OCI-LY3 (cell line): ENCODE data around the gene CORO2B.

Source experiments
- H2AFZ ChIP-seq: fragments of 200-600, 300-600 bp; shearing (Covaris generic); 2 replicates; pipeline ENCODE4 v1.6.0; 2014; ENCODE audit warnings: antibody characterized with exemption, low read depth, low read length
- H3K27ac ChIP-seq: fragments of 200-600, 300-600 bp; sonication (generic); 2 replicates; pipeline ENCODE4 v1.5.1; 2014; ENCODE audit warnings: mild to moderate bottlenecking, low read length, moderate library complexity, mixed read lengths
- H3K27me3 ChIP-seq: fragments of 200-600, 300-600 bp; sonication (generic); 2 replicates; pipeline ENCODE4 v1.6.1; 2014; ENCODE audit warnings: low read depth, low read length, mixed read lengths
- H3K36me3 ChIP-seq: fragments of 200-600, 300-600 bp; sonication (generic); replicated peaks from 2 replicates; pipeline ENCODE3; 2014; ENCODE audit warnings: low read depth, low read length, mixed read lengths
- H3K4me1 ChIP-seq: fragments of 300-600, 200-600 bp; sonication (generic); 2 replicates; pipeline ENCODE4 v1.6.1; 2014; ENCODE audit warnings: low read length, mixed read lengths
- H3K4me2 ChIP-seq: fragments of 200-600, 300-600 bp; sonication (generic); 2 replicates; pipeline ENCODE4 v1.6.1; 2014; ENCODE audit warnings: low read length, mixed read lengths
- H3K4me3 ChIP-seq: fragments of 300-600, 200-600 bp; sonication (generic); 2 replicates; pipeline ENCODE4 v1.5.1; 2014; ENCODE audit warnings: antibody characterized with exemption, mild to moderate bottlenecking, low read length, moderate library complexity
- H3K79me2 ChIP-seq: fragments of 300-600, 200-600 bp; shearing (Covaris generic); 2 replicates; pipeline ENCODE4 v1.6.1; 2014; ENCODE audit warnings: mild to moderate bottlenecking, low read length, mixed read lengths
- H3K9ac ChIP-seq: fragments of 300-600, 200-600 bp; shearing (Covaris generic); 2 replicates; pipeline ENCODE4 v1.6.0; 2014; ENCODE audit warnings: mild to moderate bottlenecking, low read length, moderate library complexity
- H3K9me3 ChIP-seq: fragments of 200-600, 300-600 bp; shearing (Covaris generic); 2 replicates; pipeline ENCODE4 v1.6.1; 2014; ENCODE audit warnings: low read length, mixed read lengths; ENCODE audit not compliant: insufficient read depth
- H4K20me1 ChIP-seq: fragments of 200-600, 300-600 bp; sonication (generic); 2 replicates; pipeline ENCODE4 v1.6.1; 2016; ENCODE audit warnings: low read length, mixed read lengths; ENCODE audit not compliant: insufficient read depth
- EZH2phosphoT487 ChIP-seq: fragments of 200-600 bp; shearing (Covaris generic); IDR thresholded peaks from 2 replicates; pipeline ENCODE4 v1.6.1; 2018; ENCODE audit warnings: antibody characterized with exemption, mixed run types, low read depth
- TF ChIP-seq, protein P1 (sequence below): fragments of 200-600, 300-600 bp; sonication (generic); IDR thresholded peaks from 2 replicates; pipeline ENCODE4 v1.5.1; 2014; ENCODE audit warnings: antibody characterized with exemption, low read length, low read depth

Gene CORO2B

DNA sequence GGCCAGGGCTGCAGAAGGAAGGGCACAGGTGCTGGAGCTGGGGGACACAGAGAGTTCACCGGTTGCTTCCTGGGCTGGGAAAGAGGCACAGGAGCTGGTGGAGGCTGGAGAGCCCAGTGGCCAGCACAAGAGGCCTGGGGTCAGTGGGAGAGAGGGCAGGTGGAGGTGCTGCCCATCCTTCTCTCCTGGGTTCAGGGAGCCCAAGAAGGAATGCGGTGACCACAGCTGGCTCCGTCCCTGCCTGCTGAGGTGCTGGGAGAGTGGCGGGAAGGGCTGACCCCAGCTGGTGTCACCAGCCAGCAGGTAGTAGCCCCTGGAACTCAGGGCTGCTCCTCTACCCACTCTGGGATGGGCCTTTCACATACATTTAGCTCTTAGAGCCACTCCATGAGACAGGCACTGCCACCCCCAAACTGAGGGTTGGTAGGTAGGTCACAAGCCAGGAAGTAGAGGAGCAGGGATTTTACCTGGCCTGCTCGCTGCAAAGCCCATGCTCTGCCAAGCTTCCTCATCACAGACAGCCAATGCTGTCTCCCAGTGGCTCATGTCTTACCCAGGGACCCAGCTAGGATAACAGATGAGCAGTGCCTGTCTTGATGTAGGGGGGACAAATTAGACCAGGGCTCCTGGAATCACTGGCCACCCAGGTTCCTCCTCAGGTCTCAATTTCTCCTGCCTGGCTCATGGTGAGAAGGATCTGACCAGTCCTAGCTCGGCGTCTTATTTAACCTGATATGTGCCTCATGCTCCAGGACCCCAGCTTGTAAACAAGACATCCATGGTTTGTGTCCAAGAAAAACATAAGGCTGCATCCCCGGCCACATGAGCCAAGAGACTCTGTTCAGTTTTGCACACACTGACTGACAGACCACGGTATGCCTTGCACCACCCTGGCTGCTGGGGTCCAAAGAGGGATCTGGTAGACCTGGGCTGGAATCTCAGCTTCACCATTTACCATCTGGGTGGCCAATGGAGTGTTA lies 119.2 kb downstream of the CORO2B start:
- TF ChIP-seq EZH2phosphoT487, result no peak
- TF ChIP-seq, protein P1, sequence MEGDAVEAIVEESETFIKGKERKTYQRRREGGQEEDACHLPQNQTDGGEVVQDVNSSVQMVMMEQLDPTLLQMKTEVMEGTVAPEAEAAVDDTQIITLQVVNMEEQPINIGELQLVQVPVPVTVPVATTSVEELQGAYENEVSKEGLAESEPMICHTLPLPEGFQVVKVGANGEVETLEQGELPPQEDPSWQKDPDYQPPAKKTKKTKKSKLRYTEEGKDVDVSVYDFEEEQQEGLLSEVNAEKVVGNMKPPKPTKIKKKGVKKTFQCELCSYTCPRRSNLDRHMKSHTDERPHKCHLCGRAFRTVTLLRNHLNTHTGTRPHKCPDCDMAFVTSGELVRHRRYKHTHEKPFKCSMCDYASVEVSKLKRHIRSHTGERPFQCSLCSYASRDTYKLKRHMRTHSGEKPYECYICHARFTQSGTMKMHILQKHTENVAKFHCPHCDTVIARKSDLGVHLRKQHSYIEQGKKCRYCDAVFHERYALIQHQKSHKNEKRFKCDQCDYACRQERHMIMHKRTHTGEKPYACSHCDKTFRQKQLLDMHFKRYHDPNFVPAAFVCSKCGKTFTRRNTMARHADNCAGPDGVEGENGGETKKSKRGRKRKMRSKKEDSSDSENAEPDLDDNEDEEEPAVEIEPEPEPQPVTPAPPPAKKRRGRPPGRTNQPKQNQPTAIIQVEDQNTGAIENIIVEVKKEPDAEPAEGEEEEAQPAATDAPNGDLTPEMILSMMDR, result no peak
- no peak overlapping the region for H3K4me3 ChIP-seq
- H3K27me3 ChIP-seq, result peaks cover 3% of the 10 kb centered on the region; the same call in 1 of the 2 replicates
- no peaks in the 10 kb centered on the region for H3K4me1 ChIP-seq
- no peak overlapping the region for H3K27ac ChIP-seq
- no peaks in the 10 kb centered on the region for H3K9me3 ChIP-seq
- H3K4me2 ChIP-seq, result no peak overlapping the region
- no peaks in the 10 kb centered on the region for H3K79me2 ChIP-seq
- no peak overlapping the region for H3K9ac ChIP-seq
- no peaks in the 10 kb centered on the region for H4K20me1 ChIP-seq
- no peak overlapping the region for H2AFZ ChIP-seq
- no peaks in the 10 kb centered on the region for H3K36me3 ChIP-seq

DNA sequence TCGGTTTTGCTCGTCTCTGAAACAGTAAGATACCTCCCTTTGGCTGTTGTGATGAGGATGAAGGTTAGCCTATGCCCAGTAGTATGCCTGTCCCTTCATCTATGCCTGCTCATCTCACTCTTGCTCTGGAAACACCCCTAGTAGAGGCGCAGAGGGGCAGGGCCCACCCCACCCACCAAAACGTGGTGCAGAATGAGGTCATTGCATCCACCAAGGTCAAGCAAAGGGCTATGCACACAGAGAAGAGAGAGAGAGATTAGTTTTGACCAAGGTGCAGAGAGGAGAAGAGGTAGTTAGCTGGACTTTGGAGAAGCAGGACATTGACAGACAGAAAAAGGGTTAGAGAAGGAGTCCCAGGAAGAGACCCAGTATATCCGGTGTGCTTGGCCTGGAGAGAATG lies 119.9 kb downstream of the CORO2B start:
- no peak overlapping the region for H3K4me2 ChIP-seq
- no peak overlapping the region for H3K4me3 ChIP-seq
- H3K36me3 ChIP-seq, result no peaks in the 10 kb centered on the region
- H3K27ac ChIP-seq, result no peak overlapping the region
- no peaks in the 10 kb centered on the region for H3K79me2 ChIP-seq
- H3K9ac ChIP-seq, result no peak overlapping the region
- no peaks in the 10 kb centered on the region for H3K4me1 ChIP-seq
- no peak overlapping the region for H2AFZ ChIP-seq
- TF ChIP-seq, protein P1, result no peak
- TF ChIP-seq EZH2phosphoT487, result no peak
- H3K27me3 ChIP-seq, result no peaks in the 10 kb centered on the region; the same call in 1 of the 2 replicates
- H3K9me3 ChIP-seq, result no peaks in the 10 kb centered on the region
- no peaks in the 10 kb centered on the region for H4K20me1 ChIP-seq

DNA sequence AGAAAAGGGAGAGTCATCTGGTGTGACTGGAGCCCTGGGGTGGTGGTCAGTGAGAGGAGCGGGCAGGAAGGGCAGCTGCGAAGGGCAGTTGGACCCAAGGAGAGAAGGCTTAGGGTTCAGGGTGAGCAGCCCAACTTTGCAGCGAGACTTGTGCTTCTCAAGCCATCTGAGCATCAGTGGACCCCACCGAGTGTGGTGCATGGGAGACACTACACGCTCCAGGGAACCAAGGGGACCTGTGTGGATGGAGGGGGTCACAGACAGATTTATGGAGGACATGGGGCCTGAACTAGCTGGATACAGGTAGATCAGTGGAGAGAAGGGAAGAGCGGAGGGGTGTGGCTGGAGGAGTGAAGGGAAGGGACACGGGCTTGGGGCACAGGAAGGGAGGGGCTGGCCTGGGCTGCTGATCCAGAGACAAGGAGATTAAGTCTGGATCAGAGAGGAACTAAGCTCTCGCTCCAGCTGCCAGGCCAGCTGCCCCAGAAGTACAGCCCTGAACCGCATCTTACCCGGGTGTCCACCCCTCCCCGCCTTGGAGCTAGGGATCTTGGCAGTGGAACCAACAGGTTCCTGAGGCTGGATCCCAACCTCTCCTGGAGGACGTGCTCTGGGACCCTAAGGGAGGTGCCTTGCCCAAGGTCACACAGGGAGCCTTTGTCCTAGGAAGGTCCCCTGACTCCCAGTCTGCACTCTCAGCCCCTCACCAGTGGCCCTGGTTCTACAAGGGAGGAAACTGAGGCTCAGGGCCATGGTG lies 120.5 kb downstream of the CORO2B start:
- Histone ChIP-seq H3K4me2 (no peak overlapping the region), H3K4me1 (no peaks in the 10 kb centered on the region), H4K20me1 (no peaks in the 10 kb centered on the region), H3K9me3 (no peaks in the 10 kb centered on the region), H3K27me3 (peaks cover 2% of the 10 kb centered on the region), H3K9ac (no peak overlapping the region), H2AFZ (no peak overlapping the region), H3K27ac (no peak overlapping the region), H3K79me2 (no peaks in the 10 kb centered on the region), H3K36me3 (no peaks in the 10 kb centered on the region), H3K4me3 (no peak overlapping the region)
- TF ChIP-seq EZH2phosphoT487, result no peak
- TF ChIP-seq, protein P1, result no peak

DNA sequence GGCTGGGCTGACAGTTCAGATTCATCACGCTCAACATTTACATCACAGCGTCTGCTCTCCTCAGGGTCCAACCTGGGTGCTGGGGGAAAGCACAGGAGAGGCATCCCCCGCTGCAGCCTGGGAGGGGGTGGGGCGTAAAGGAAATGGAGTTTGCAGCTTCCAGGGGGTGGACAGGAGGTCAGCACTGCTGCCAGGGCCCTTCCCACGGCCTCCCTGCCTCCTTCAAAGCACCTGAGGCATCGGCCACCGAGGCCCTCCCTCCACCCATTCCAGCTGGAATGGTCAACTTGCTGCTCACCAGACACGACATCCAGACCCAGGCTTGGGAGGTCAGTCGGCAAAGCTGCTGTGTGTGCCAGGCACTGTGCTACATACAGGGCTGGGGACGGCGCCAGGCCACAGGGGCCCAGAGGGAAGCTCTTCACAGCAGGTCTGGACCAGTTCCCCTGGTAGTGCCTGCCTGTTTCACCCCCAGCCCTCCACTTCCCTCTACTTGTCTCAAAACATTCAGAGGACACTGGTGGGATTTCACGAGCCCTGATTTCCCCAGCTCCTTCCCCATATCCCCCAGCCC lies 121.2 kb downstream of the CORO2B start:
- Histone ChIP-seq H3K9me3 (no peaks in the 10 kb centered on the region), H2AFZ (no peak overlapping the region), H3K27ac (no peak overlapping the region), H4K20me1 (no peaks in the 10 kb centered on the region), H3K4me2 (no peak overlapping the region), H3K9ac (no peak overlapping the region), H3K79me2 (no peaks in the 10 kb centered on the region), H3K4me3 (no peak overlapping the region), H3K36me3 (no peaks in the 10 kb centered on the region), H3K27me3 (peaks cover 9% of the 10 kb centered on the region), H3K4me1 (no peaks in the 10 kb centered on the region)
- TF ChIP-seq EZH2phosphoT487, result no peak
- TF ChIP-seq, protein P1, result no peak
